Inflammatory macrophage (primary cell): ENCODE data around the gene CNTN5.

Experiments
- DNase-seq, 2 donors: peaks; one replicate each; pipeline ENCODE4 v3.0.0-alpha.2; 2020 to 2022

Gene CNTN5

DNA sequence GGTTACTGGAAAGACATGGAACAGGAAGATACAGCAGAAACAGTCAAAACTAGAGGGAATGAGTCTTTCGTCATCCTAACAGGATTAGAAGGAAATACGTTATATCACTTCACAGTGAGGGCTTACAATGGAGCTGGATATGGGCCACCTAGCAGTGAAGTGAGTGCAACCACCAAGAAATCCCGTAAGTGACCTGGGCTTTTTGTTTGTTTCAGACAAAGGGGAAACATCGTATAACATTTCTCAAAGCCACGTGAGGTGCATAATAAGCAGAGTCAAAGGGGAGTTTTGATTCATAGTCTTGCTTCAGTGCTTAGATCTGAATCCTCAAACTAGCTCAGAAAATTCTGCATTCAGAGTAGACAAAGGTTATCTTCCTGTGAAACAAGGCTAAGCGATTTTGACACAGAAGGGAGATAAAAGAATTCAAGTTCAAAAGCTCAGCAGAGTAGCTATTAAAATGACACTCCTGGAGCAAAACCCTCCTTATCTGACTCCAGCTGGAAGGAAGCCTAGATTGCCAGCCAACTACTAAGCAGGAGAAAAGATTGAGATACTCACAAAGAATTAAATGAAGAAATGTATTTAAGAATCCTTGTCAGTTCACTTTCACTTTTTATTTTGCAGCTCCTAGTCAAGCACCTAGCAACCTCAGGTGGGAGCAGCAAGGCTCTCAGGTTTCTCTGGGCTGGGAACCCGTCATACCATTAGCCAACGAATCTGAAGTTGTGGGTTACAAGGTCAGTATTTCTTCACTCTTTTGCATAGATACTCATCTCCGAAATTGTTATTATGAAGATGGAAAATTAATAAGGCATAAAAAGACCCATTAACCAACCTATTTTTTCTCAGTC, 1319.9 kb downstream of the CNTN5 start:
- DNase-seq, result no peak

DNA sequence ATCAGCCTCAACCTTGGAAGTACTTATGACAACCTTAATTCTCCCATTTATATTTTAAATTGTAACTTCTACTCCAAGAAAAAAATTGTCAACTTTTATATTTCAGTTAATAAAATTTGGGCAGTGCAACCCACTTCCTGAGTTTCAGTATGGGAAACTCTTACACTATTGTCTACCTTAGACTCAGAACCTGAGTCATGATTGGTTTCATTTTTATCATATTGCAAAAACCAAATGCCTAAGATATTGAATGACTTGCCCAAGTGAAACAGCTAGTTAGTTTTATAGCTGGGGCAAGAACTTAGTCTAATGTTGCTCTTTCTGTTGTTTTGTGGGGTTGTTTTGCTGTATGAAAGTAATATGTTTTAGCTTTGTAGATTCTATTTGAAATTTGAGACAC, 1332.3 kb downstream of the CNTN5 start:
- DNase-seq, result no peak

DNA sequence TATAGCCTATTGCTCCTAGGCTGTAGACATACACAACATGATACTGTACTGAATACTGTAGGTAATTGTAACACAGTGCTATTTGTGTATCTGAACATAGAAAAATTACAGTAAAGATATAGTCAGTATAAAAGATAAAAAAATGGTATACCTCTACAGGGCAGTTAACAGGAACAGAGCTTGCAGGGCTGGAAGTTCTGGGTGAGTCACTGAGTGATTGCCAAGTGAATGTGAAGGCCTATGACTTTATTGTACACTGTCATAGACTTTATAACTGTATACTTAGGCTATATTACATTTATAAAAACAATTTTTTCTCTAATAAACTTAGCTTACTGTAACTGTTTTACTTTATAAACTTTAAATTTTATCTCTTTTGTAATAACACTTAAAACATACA, 1334.0 kb downstream of the CNTN5 start:
- DNase-seq, result no peak

DNA sequence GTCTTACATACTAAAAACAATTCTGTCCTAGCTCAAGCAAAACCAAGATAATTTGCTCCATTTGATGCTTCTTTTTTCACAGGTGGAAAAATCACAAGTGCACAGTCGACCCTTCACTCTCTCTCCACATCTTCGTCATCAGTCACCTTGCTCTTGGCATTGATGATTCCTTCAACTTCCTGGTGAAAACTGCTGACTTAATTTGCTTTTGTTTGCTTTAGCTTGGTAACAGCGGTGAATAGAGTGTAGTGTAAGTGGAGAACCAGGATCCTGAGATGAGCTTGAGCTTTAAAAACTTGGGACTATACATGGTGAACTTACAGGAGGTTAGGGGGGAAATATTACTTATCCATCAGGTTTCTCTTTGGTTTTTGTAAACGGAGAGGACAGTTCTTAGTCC, 1335.3 kb downstream of the CNTN5 start:
- DNase-seq, result no peak

DNA sequence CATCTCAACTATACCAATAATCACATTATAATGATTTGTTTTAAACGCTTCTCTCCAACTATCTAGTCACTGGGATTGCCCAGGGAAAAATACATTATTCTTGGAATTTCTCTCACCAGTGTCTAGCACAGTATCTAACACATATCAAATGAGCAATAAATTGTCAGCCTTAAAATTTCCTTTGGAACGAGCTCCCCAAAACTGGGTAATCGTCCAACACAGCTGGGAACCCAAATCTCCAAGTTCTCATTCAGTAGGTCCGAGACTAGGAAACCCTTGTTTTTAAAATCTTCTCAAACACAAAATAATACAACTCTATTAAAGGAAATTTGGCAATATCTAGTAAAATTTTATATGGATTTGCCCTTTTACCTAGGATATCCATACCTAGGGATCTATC, 1338.5 kb downstream of the CNTN5 start:
- DNase-seq, result no peak

DNA sequence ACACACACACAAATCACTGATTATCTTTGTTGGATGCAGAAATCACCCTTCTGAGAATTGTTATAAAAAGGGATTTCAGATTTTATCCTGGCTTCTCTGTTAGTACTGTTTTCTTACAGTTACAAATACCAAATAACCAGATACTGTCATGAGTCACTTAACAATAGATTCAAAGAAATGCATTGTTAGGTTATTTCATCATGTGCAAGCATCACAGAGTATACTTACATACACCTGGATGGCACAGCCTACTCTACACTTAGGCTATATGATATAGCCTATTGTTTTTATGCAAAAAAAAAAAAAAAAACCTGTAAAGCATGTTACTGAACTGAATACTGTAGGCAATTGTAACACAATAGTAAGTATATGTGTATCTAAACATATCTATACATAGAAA, 1347.1 kb downstream of the CNTN5 start:
- no peak for DNase-seq

DNA sequence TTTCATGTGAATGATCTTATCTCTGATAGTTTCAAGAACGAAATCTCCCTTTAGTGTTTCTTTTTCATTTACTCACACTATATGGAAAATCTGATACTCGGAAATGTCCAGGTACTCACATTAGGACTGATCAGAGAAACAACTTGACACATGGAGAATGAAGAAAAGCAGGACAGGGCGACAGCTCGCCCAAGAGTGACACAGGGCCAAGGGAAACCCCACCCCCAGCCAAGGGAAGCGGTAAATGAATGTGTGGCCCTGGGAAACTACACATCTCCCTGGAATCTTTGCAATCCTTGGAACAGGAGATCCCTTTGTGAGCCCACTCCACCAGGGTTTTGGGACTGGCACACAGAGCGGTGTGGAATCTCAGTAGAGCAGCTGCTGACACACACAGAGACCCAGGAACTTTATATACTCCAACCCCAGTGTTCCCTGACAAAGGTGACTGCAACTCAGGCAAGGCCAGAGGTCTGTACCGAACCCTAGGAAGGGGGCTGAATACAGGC, 1362.7 kb downstream of the CNTN5 start:
- no peak for DNase-seq

DNA sequence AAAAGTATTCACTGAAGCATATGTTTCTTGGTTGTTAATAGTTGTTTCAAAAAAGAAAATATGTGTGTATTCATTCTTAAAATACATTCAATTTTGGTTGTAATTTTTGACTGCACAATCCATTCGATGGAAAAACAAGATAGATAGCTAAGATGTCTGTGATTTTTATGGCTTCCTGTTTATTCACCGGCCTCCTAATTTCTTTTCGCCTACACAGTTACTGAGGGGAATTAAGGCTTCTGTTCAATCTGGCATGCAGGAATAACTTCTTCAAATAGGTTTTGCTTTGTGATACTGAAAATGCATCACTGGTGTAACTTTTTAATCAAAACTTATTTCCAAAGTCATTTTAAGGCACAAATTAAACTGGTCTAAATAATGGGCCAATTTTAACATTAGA, 1375.5 kb downstream of the CNTN5 start:
- no peak for DNase-seq

DNA sequence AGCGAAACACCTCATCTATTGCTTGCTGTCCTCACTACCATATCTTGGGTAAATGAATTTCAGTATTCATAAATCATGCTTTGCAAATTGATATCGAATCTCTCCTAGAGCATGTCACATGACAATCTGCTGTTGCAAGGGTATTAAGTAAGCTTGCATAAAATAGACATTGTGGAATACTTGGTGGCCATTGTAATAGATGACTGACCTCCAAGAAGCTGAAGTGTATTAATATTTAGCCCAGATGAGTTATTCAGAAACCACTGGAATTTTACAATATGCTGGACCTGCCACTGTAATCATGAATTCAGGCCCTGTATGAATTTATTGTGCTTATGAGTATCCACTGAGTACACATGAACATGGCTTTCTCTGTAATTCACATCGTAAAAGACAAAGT, 1376.7 kb downstream of the CNTN5 start:
- no peak for DNase-seq

DNA sequence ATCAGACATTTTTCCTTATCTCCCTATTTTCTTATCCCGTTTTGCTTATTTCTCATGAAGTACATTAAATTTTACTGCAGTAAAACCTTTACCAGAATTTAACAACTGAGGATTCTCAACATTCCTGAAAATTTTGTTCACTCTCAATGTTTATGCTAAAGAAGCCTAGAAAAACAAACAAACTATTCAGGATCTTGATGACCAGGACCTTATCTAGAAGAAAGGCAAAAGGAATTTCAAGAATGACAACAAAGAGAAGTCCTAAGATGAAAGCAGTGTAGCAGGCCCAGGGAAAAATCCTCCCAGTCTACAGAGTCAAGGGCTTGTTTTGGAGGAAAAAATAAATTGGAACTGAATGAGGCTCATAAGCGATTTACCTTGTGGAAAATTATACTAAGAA, 1383.1 kb downstream of the CNTN5 start:
- DNase-seq, result no peak

DNA sequence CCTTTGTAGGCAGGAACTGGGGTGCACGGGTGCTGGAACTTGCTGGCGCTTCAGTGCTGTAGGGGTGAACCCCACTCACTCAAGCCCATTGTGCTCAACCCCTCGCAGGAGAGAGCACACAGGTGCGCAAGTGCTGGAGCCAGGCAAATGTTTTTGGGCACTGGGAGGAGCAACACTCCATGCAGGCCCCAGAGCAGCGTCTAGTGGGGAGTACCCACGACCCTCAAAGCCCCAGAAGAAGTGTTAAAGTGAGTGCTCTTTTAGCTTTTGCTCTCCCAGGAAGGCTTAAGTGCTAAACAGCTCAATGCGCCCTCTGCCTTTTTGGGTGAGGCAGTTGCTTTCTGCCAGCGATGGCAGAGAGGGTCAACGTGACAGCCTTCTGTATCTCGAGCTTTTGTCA, 1384.2 kb downstream of the CNTN5 start:
- DNase-seq, result no peak
